ENCODE measurements around the gene M1AP.

Gene M1AP

DNA sequence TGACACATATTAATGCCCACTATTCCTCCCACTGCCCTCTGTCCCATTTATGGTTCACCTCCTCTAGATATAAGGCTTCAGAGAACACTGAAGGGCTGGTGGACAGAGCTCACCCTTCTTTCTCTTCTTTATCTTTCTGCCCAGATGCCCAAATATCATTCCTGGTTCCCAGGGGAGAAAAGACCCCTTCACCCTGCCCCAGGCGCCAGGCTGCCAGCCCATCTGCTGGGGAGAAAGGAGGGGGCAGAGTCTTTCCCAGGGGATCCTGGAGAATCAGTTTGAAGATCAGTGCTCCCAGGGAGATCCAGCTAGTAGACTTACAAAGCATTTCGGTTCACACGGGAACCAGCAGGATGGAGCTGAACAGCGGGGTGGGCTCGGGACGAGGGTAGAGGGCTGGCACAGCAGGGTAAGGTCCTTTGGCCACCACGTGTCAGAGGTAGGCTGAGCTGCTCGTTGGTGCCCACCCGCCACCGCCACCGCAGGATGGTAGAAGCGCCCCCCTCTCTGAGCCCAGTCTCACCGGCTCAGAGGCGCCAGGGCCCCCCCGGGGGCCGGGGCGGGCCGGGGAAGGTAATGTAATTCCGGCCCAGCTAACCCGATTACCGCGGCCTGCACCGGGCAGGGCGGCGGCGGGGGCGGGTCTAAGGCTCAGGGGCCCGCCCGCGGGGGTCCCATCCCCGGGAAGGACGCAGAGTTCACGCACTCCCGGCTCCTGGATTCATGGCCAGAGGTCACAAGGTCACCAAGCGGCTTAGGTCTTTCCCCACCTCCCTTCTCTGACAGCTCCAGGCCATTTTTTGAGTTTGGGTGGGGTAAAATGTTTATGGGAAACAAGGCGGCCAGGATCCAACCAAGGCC is 135.2 kb downstream of the M1AP start:
- peak overlapping the region; percentile 75 for H3K27ac Mint-ChIP-seq
- peak; percentile 60 for DNase-seq
- peak overlapping the region; percentile 62 for H3K4me3 Mint-ChIP-seq
- H3K9me3 Mint-ChIP-seq = peaks cover 14% of the 10 kb centered on the region
- H3K27me3 Mint-ChIP-seq (ENCODE audit: low read depth, poor library complexity) = peaks cover 100% of the 10 kb centered on the region
- peaks cover 23% of the 10 kb centered on the region for H3K4me1 Mint-ChIP-seq
- H3K36me3 Mint-ChIP-seq (ENCODE audit: low read depth) = no peaks in the 10 kb centered on the region
- TF ChIP-seq, protein P1, sequence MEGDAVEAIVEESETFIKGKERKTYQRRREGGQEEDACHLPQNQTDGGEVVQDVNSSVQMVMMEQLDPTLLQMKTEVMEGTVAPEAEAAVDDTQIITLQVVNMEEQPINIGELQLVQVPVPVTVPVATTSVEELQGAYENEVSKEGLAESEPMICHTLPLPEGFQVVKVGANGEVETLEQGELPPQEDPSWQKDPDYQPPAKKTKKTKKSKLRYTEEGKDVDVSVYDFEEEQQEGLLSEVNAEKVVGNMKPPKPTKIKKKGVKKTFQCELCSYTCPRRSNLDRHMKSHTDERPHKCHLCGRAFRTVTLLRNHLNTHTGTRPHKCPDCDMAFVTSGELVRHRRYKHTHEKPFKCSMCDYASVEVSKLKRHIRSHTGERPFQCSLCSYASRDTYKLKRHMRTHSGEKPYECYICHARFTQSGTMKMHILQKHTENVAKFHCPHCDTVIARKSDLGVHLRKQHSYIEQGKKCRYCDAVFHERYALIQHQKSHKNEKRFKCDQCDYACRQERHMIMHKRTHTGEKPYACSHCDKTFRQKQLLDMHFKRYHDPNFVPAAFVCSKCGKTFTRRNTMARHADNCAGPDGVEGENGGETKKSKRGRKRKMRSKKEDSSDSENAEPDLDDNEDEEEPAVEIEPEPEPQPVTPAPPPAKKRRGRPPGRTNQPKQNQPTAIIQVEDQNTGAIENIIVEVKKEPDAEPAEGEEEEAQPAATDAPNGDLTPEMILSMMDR (IDR thresholded peaks at IDR 0.05) = no peak

DNA sequence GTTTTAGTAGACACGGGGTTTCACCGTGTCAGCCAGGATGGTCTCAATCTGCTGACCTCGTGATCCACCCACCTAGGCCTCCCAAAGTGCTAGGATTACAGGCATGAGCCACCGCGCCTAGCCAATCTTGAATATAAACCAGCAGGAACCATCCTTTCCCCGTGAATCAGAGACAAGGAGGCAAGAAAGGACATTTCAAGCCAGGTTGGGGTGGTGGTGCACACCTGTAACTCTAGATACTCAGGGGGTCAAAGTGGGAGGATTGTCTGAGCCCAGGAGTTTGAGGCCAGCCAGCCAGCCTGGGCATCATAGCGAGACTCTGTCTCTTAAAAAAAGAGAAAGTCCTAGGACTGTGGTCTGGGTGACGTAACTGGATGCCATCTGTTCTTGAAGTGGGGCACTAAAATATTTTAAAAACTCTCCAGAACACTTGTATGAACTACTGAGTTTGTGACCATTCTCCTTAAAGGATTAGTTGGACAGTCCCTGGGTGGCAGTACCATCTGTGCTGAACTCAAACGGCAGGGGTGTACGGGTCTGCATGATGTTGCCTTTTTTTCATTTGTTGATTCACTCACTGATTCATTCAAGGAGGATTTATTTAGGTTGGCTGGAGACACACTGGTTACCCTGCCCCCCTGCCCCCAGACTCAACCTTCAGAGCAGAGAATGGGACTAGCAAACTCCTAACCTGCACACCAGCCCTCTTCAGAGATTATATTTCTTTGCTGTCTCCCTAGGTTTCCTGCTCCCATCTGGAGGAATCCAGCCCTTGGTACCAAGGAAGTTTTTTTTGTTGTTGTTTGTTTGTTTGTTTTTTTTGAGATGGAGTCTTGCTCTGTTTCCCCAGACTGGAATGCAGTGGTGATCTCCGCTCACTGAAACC is 136.8 kb downstream of the M1AP start:
- TF ChIP-seq, protein P1 (IDR thresholded peaks at IDR 0.05) = no peak
- Mint-ChIP-seq H3K4me1 (peaks cover 36% of the 10 kb centered on the region), H3K4me3 (no peak overlapping the region), H3K27me3 (ENCODE audit: low read depth, poor library complexity) (peaks cover 100% of the 10 kb centered on the region), H3K9me3 (peaks cover 6% of the 10 kb centered on the region), H3K27ac (no peak overlapping the region), H3K36me3 (ENCODE audit: low read depth) (peaks cover 9% of the 10 kb centered on the region)
- no peak for DNase-seq

DNA sequence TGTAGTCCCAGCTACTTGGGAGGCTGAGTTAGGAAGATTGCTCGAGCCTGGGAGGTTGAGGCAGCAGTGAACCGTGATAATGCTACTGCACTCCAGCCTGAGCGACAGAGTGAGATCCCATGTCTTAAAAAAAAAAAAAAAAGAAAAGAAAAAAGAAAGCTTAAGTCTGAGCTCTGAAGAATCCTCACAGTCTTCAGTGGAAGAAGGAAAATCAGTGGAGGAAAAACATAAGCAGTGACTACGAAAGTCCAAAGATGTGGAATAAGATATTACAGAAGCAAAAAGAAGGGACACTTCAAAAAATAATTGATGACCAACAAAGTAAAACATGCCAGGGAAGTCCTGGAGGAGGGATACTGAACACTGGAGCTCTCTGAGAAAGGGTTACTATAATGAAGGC is 137.9 kb downstream of the M1AP start:
- peaks cover 17% of the 10 kb centered on the region for H3K36me3 Mint-ChIP-seq (ENCODE audit: low read depth)
- H3K4me3 Mint-ChIP-seq = no peak overlapping the region
- H3K27me3 Mint-ChIP-seq (ENCODE audit: low read depth, poor library complexity) = peaks cover 100% of the 10 kb centered on the region
- TF ChIP-seq, protein P1 (IDR thresholded peaks at IDR 0.05) = no peak
- H3K27ac Mint-ChIP-seq = no peak overlapping the region
- H3K4me1 Mint-ChIP-seq = peaks cover 44% of the 10 kb centered on the region
- peaks cover 4% of the 10 kb centered on the region for H3K9me3 Mint-ChIP-seq
- no peak for DNase-seq

DNA sequence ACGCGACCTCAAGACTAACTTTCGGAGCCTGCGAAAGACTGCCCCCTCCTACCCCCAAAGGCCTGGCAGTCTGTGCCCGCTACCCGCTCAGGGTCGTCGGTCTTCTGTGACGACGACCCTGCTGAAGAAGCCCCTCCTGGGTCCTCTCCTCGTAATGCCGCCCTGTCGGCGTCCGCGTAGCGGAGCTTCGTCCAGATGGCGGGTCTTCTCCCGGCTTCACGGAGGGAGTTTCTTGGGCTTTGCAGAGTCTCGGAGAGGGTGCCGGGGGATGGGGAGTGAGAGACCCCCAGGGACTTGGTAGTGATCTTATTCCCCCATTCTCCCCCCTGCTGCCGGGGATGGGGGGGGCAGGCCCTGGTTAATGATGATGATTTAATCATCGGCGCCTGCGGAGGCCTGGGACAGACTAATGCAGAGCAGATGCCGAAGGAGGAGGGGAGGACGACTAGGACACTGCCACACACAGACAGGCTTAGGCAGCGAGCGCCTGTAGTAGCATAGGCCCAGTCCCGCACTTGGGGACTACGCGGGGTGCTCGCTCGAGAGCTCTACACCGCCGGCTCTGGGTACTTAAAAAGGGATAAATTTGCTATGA is 140.1 kb downstream of the M1AP start:
- H3K27me3 Mint-ChIP-seq (ENCODE audit: low read depth, poor library complexity) = peaks cover 100% of the 10 kb centered on the region
- peak overlapping the region; percentile 100 for H3K27ac Mint-ChIP-seq
- peaks cover 30% of the 10 kb centered on the region for H3K36me3 Mint-ChIP-seq (ENCODE audit: low read depth)
- H3K9me3 Mint-ChIP-seq = peaks cover 4% of the 10 kb centered on the region
- peak overlapping the region; percentile 99 for H3K4me3 Mint-ChIP-seq
- DNase-seq = peak; percentile 45
- peaks cover 56% of the 10 kb centered on the region for H3K4me1 Mint-ChIP-seq
- TF ChIP-seq, protein P1 (IDR thresholded peaks at IDR 0.05) = no peak
